K562 (cell line): ENCODE data around the gene TMC4. TPM values are rescaled to one million over a fixed set of nuclear protein-coding genes. Genes with fewer than 3 reads are reported as not detected.

Source experiments
- ARHGAP35 ChIP-seq: fragments of 450-650 bp; IDR thresholded peaks from 2 replicates; pipeline ENCODE4 v1.6.1; 2018; ENCODE audit not compliant: partially characterized antibody
- CHD4 ChIP-seq: fragments of 200-600 bp; sonication (generic); IDR thresholded peaks from 3 replicates; pipeline ENCODE4 v1.6.1; 2012; ENCODE audit warnings: low read depth, mild to moderate bottlenecking, mixed read lengths, low read length, inconsistent platforms; ENCODE audit not compliant: insufficient read depth, insufficient replicate concordance, poor library complexity, severe bottlenecking
- CREB3L1 ChIP-seq: fragments of 450-650 bp; IDR thresholded peaks from 2 replicates; pipeline ENCODE4 v1.6.1; 2014; ENCODE audit warnings: low read depth, mild to moderate bottlenecking, moderate library complexity, borderline replicate concordance
- ELF4 ChIP-seq: fragments of 450-650 bp; formaldehyde crosslinking; IDR thresholded peaks from 2 replicates; pipeline ENCODE4 v1.4.0; 2022; ENCODE audit warnings: missing genetic modification characterization
- PHB ChIP-seq: fragments of 250-450 bp; sonication (Bioruptor Pico); IDR thresholded peaks from 2 replicates; pipeline ENCODE4 v1.5.0; 2021
- RBM22 ChIP-seq: fragments of 200-400 bp; formaldehyde crosslinking; IDR thresholded peaks from 2 replicates; pipeline ENCODE4 v1.6.1; 2018; ENCODE audit warnings: low read length, low read depth; ENCODE audit not compliant: poor library complexity, severe bottlenecking
- REST ChIP-seq, 2 experiments: fragments of 450-650 bp; formaldehyde crosslinking in 1 of 2; IDR thresholded peaks; 2 replicates each; pipeline versions ENCODE4 v1.4.0 to v1.6.1; 2014 to 2020; ENCODE audit warnings: mild to moderate bottlenecking in 2 of 2, borderline replicate concordance in 1 of 2, low read depth in 1 of 2
- SAP30 ChIP-seq: fragments of 200-600 bp; sonication (generic); IDR thresholded peaks from 2 replicates; pipeline ENCODE4 v1.6.1; 2012; ENCODE audit warnings: borderline replicate concordance, low read depth, mild to moderate bottlenecking, moderate library complexity, low read length, control low read depth, inconsistent platforms; ENCODE audit not compliant: insufficient read depth, poor library complexity, severe bottlenecking
- SIRT6 ChIP-seq: IDR thresholded peaks from one replicate; pipeline ENCODE4 v1.6.1; 2012; ENCODE audit warnings: low read depth, mild to moderate bottlenecking, control low read depth, inconsistent platforms, low read length, moderate library complexity
- TAF7 ChIP-seq: fragments of 450-650 bp; IDR thresholded peaks from 2 replicates; pipeline ENCODE4 v1.6.1; 2016; ENCODE audit warnings: missing genetic modification characterization, missing compliant biosample characterization
- TBP ChIP-seq: optimal IDR thresholded peaks from 2 replicates; pipeline ENCODE3; 2011; ENCODE audit warnings: low read depth, low read length, improper control_type of control experiment
- ZNF764 ChIP-seq: fragments of 250-450 bp; sonication (Bioruptor Pico); IDR thresholded peaks from 2 replicates; pipeline ENCODE4 v1.4.0; 2020; ENCODE audit warnings: low read depth, mild to moderate bottlenecking, moderate library complexity
- ZSCAN32 ChIP-seq: fragments of 450-650 bp; formaldehyde crosslinking; IDR thresholded peaks from 2 replicates; pipeline ENCODE4 v1.4.0; 2020; ENCODE audit warnings: mild to moderate bottlenecking, moderate library complexity
- polyA plus RNA-seq, 8 experiments: library from polyadenylated mRNA; depleted of rRNA in 4 of 8; stranded (reverse) in 5 of 8; unstranded in 3 of 8; fragments of >200 nt; fragmentation: Nextera tagmentation in 2 of 8; fragmentation: Illumina TruSeq in 1 of 8; extraction: Ambion mirVana in 2 of 8; extraction: Trizol in 1 of 8; gene quantifications; 2 replicates each; pipeline versions ENCODE4 v1.2.1 to v1.2.3, GENCODE V29; 2011 to 2014; ENCODE audit warnings: inconsistent platforms in 1 of 8, missing spikeins in 1 of 8
- total RNA-seq, 7 experiments: library from RNA; depleted of rRNA in 6 of 7; stranded (reverse); fragments of >200 nt in 6 of 7; fragmentation: Illumina TruSeq in 2 of 7; extraction: Trizol in 2 of 7; gene quantifications; 2 replicates each; pipeline versions ENCODE4 v1.2.1 to v1.2.3, GENCODE V29; 2011 to 2021; ENCODE audit warnings: low replicate concordance in 1 of 7
- TF ChIP-seq, protein P1 (sequence below): fragments of 450-650 bp; conservative IDR thresholded peaks from 2 replicates; pipeline ENCODE4 v1.6.1; 2016; ENCODE audit warnings: missing genetic modification characterization, low read depth, mild to moderate bottlenecking, missing compliant biosample characterization, moderate library complexity

TMC4 gene
- total and polyA plus RNA-seq, 9 of the 15 experiments (the other 6 are each of a cell fraction or from before 2014, with no cell fraction given) = 0.12 to 0.79 (median 0.36) TPM; not detected in 2

DNA sequence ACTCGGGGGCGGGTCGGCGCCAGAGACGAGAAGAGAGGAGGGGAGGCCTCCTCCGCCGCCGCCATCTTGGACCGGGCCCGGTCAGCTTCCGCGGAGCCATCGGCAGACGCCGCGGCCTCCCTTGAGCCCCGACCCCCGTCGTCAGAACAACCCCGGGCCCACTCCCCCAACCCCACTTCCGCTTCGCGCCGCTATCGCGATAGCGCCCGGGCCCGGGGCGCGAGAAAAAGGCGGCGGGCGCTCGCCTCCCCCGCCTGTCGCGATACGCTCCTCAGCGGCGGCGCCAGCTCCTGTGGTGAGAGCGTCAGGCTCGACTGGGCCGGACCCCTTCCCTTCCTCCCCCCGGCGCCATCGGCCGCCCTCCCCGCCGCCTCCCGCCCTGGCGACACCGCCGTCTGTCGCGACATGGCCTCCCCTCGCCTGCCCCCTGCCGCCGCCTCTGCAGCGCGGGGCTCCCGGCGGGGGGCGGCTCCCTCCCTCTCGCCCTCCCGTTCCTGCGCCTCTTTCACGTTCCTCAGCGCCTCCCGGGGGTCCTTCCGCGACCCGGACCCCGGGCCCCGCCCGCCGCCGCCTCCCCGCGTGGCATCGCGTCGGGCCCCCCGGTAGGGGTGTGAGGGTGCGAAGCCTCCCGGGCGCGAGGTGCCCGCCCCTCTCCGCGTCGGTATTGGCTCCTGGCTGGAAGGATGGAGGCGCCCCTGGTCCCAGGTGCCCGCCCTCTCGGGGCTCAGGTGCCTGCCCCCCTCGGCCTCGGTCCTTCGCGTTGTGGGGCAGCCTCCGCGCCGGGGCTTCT lies 35.1 kb downstream of the TMC4 start, which contains the start of gene CNOT3 (continued):
- no peak for TF ChIP-seq ZSCAN32 (CRISPR knock-in tag)
- no peak for TF ChIP-seq SAP30
- peak; percentile 48; the same call in 1 of the 2 replicates for TF ChIP-seq TAF7 (tag)
- TF ChIP-seq ARHGAP35 = no peak
- no peak for TF ChIP-seq PHB (CRISPR knock-in tag)
- no peak for TF ChIP-seq REST (IDR thresholded peaks at IDR 0.05; ENCODE audit: borderline replicate concordance)
- 0 out of 2 replicates have a peak, but pooled peaks have one; percentile 31 for TF ChIP-seq REST (CRISPR knock-in tag; IDR thresholded peaks at IDR 0.05; ENCODE audit: low read depth)
- no peak for TF ChIP-seq ELF4
- no peak for TF ChIP-seq SIRT6
- TF ChIP-seq TBP = peak; percentile 68
- no peak for TF ChIP-seq CREB3L1
- no peak for TF ChIP-seq RBM22
- no peak for TF ChIP-seq CHD4
- TF ChIP-seq, protein P1, sequence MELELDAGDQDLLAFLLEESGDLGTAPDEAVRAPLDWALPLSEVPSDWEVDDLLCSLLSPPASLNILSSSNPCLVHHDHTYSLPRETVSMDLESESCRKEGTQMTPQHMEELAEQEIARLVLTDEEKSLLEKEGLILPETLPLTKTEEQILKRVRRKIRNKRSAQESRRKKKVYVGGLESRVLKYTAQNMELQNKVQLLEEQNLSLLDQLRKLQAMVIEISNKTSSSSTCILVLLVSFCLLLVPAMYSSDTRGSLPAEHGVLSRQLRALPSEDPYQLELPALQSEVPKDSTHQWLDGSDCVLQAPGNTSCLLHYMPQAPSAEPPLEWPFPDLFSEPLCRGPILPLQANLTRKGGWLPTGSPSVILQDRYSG (tag) = no peak
- no peak for TF ChIP-seq ZNF764 (CRISPR knock-in tag)
